Mucosa of rectum (tissue), 2 donors: ENCODE measurements around the gene TFEB.

Experiments used
- H3K27ac ChIP-seq, 2 donors: one replicate each; pipeline ENCODE4 v1.7.0; 2013; ENCODE audit warnings: inconsistent platforms in 2 of 2, low read depth in 2 of 2, low read length in 2 of 2
- H3K27me3 ChIP-seq, 2 donors: one replicate each; pipeline ENCODE4 v1.7.0; 2013; ENCODE audit warnings: low read length in 2 of 2; ENCODE audit not compliant: control insufficient read depth in 2 of 2, insufficient read depth in 2 of 2
- H3K36me3 ChIP-seq, 2 donors: one replicate each; pipeline ENCODE4 v1.7.0; 2013; ENCODE audit warnings: low read length in 2 of 2; ENCODE audit not compliant: control insufficient read depth in 2 of 2, insufficient read depth in 2 of 2
- H3K4me1 ChIP-seq, 2 donors: one replicate each; pipeline ENCODE4 v1.7.0; 2013; ENCODE audit warnings: low read length in 2 of 2, mild to moderate bottlenecking in 1 of 2; ENCODE audit not compliant: control insufficient read depth in 2 of 2, insufficient read depth in 2 of 2
- H3K4me3 ChIP-seq, 2 donors: one replicate each; pipeline ENCODE4 v1.7.0; 2013; ENCODE audit warnings: low read length in 2 of 2
- H3K9ac ChIP-seq, 2 donors: one replicate each; pipeline ENCODE4 v1.7.0; 2013; ENCODE audit warnings: low read length in 2 of 2, low read depth in 1 of 2, mild to moderate bottlenecking in 1 of 2
- H3K9me3 ChIP-seq, 2 donors: one replicate each; pipeline ENCODE4 v1.7.0; 2013; ENCODE audit warnings: low read length in 2 of 2; ENCODE audit not compliant: control insufficient read depth in 2 of 2
- donor health status: healthy.
- donor health status: Normal muscosa, but diverticular disease.

The TFEB gene

GRCh38 chr6:41645007-41645618 is 90.3 kb downstream of the TFEB start:
- no peak overlapping the region for H3K9ac ChIP-seq
- no peak overlapping the region for H3K4me3 ChIP-seq
- no peaks in the 10 kb centered on the region for H3K36me3 ChIP-seq
- H3K27me3 ChIP-seq: peaks cover 4 to 7% of the 10 kb centered on the region in 2 donors
- no peaks in the 10 kb centered on the region for H3K9me3 ChIP-seq
- no peaks in the 10 kb centered on the region for H3K4me1 ChIP-seq
- H3K27ac ChIP-seq: no peak overlapping the region

- H3K4me1 ChIP-seq: no peaks in the 10 kb centered on the region
- H3K27ac ChIP-seq: no peak overlapping the region
- no peaks in the 10 kb centered on the region for H3K36me3 ChIP-seq
- peaks cover 6 to 14% of the 10 kb centered on the region in 2 donors for H3K27me3 ChIP-seq
- H3K9me3 ChIP-seq: no peaks in the 10 kb centered on the region
- no peak overlapping the region for H3K9ac ChIP-seq
- H3K4me3 ChIP-seq: no peak overlapping the region
Measured at GRCh38 chr6:41644297-41644879, 91.0 kb downstream of the TFEB start.

GRCh38 chr6:41643899-41644269 is 91.5 kb downstream of the TFEB start:
- H3K36me3 ChIP-seq: no peaks in the 10 kb centered on the region
- H3K4me1 ChIP-seq: no peaks in the 10 kb centered on the region
- H3K27me3 ChIP-seq: peaks cover 10 to 19% of the 10 kb centered on the region in 2 donors
- no peak overlapping the region for H3K27ac ChIP-seq
- H3K9me3 ChIP-seq: no peaks in the 10 kb centered on the region
- H3K9ac ChIP-seq: no peak overlapping the region
- no peak overlapping the region for H3K4me3 ChIP-seq

GRCh38 chr6:41642960-41643898 is 92.2 kb downstream of the TFEB start:
- Histone ChIP-seq H3K4me1 (no peaks in the 10 kb centered on the region), H3K9ac (no peak overlapping the region), H3K27me3 (peaks cover 10 to 22% of the 10 kb centered on the region in 2 donors), H3K9me3 (no peaks in the 10 kb centered on the region), H3K4me3 (no peak overlapping the region), H3K36me3 (no peaks in the 10 kb centered on the region), H3K27ac (no peak overlapping the region)

GRCh38 chr6:41642090-41642959 is 93.1 kb downstream of the TFEB start:
- Histone ChIP-seq H3K9me3 (no peaks in the 10 kb centered on the region), H3K4me3 (no peak overlapping the region), H3K9ac (no peak overlapping the region), H3K27ac (no peak overlapping the region), H3K4me1 (no peaks in the 10 kb centered on the region), H3K27me3 (peaks cover 17 to 25% of the 10 kb centered on the region in 2 donors), H3K36me3 (no peaks in the 10 kb centered on the region)

GRCh38 chr6:41641352-41641925 is 94.0 kb downstream of the TFEB start:
- Histone ChIP-seq H3K4me1 (no peaks in the 10 kb centered on the region), H3K27ac (no peak overlapping the region), H3K9ac (no peak overlapping the region), H3K27me3 (peaks cover 19 to 27% of the 10 kb centered on the region in 2 donors), H3K9me3 (no peaks in the 10 kb centered on the region), H3K36me3 (no peaks in the 10 kb centered on the region), H3K4me3 (no peak overlapping the region)

GRCh38 chr6:41640426-41640825 is 95.0 kb downstream of the TFEB start:
- Histone ChIP-seq H3K4me3 (no peak overlapping the region), H3K27me3 (peaks cover 15 to 31% of the 10 kb centered on the region in 2 donors), H3K27ac (no peak overlapping the region), H3K36me3 (no peaks in the 10 kb centered on the region), H3K9me3 (no peaks in the 10 kb centered on the region), H3K4me1 (no peaks in the 10 kb centered on the region), H3K9ac (no peak overlapping the region)

- Histone ChIP-seq H3K27me3 (peaks cover 15 to 31% of the 10 kb centered on the region in 2 donors), H3K36me3 (no peaks in the 10 kb centered on the region), H3K9me3 (no peaks in the 10 kb centered on the region), H3K4me1 (no peaks in the 10 kb centered on the region), H3K4me3 (no peak overlapping the region), H3K9ac (no peak overlapping the region), H3K27ac (no peak overlapping the region)
Measured at GRCh38 chr6:41639809-41640371, 95.5 kb downstream of the TFEB start.
